ENCODE data around the gene TMEM179. TPM values are rescaled to one million over a fixed set of nuclear protein-coding genes. Genes with fewer than 3 reads are reported as not detected.
A peak's percentile ranks its signal among the peaks of the same experiment; 100 is the strongest.

TMEM179 gene
- total RNA-seq, 1 donor from 2014 or later: not detected

DNA sequence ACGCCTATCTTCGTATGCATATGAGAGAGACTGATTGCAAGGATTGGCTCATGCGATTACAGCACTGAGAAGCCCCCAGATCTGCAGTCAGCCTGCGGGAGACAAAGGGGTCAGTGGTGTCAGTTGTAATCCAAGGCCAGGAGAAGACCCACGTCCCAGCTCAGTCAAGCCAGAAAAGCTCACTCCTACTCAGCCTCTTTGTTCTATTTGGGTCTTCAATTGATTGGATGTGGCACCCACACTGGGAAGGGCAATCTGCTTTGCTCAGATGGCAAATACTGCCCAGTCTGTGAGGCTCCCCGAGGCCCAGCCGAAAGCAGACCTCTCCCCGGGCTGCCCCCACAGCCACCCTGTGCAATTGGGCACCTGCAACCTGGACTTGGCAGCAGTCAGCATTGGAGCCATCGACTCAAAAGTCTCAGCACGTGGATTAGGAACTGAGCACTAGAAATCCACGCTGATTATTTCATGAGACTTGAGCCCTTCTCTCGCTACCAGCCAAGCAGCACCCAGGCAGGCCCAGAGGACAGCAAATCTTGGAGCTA lies 39.6 kb upstream of the TMEM179 start:
- peaks cover 5% of the 10 kb centered on the region for H3K4me1 ChIP-seq
- peaks cover 12% of the 10 kb centered on the region for H3K27me3 ChIP-seq (ENCODE audit: low read depth)
- H3K9me3 ChIP-seq: no peaks in the 10 kb centered on the region
- intact Hi-C loops (cut with DNase I): no loop called here
- no peaks in the 10 kb centered on the region for H3K36me3 ChIP-seq
- TF ChIP-seq, protein P1, sequence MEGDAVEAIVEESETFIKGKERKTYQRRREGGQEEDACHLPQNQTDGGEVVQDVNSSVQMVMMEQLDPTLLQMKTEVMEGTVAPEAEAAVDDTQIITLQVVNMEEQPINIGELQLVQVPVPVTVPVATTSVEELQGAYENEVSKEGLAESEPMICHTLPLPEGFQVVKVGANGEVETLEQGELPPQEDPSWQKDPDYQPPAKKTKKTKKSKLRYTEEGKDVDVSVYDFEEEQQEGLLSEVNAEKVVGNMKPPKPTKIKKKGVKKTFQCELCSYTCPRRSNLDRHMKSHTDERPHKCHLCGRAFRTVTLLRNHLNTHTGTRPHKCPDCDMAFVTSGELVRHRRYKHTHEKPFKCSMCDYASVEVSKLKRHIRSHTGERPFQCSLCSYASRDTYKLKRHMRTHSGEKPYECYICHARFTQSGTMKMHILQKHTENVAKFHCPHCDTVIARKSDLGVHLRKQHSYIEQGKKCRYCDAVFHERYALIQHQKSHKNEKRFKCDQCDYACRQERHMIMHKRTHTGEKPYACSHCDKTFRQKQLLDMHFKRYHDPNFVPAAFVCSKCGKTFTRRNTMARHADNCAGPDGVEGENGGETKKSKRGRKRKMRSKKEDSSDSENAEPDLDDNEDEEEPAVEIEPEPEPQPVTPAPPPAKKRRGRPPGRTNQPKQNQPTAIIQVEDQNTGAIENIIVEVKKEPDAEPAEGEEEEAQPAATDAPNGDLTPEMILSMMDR (IDR thresholded peaks at IDR 0.05): no peak
- H3K27ac ChIP-seq: no peak overlapping the region
- H3K4me3 ChIP-seq: no peak overlapping the region
- ATAC-seq: no peak
- no peak for DNase-seq

DNA sequence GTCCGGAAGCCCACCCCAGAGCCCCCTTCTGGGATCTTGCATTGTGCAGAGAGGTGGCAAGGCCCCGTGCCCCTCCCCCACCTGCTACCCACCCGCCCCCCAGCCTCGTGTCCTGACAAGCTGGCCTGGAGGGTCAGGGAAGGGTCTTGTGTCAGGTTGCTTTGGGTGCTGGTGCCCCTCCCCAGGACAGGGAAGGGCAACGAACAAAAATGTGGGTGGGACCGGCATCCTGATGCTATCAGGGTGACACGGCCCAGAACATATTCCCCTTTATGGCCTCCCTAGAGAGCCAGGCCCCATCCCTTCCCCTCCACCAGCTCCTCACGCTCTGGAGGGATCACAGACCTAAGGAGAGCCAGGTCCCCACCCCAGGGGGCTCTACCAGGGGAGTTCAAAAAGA lies 38.7 kb upstream of the TMEM179 start:
- intact Hi-C loops (cut with DNase I): no loop called here
- no peak for DNase-seq

DNA sequence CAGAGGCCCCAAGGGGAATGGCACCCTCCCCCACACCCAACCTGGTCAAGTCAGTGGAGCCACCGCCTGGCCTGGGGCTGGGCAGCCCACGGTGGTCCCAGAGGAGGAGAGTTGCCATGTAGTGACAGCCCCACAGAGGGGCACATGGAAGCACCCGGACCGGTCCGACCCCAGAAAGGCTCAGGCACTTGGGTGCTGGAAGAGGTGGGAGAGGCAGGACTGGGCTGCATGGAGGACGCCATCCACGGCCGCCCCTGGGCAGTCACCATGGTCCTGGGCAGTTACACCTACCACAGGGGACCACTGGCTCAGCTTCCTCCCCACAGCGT lies 37.9 kb upstream of the TMEM179 start:
- H3K4me1 ChIP-seq: peaks cover 5% of the 10 kb centered on the region
- TF ChIP-seq, protein P1 (IDR thresholded peaks at IDR 0.05): no peak
- H3K27ac ChIP-seq: no peak overlapping the region
- H3K36me3 ChIP-seq: no peaks in the 10 kb centered on the region
- H3K9me3 ChIP-seq: no peaks in the 10 kb centered on the region
- H3K4me3 ChIP-seq: no peak overlapping the region
- H3K27me3 ChIP-seq (ENCODE audit: low read depth): peaks cover 18% of the 10 kb centered on the region
- ATAC-seq (no peak), DNase-seq (no peak)
- intact Hi-C loops (cut with DNase I): no loop called here

More for the DNA sequence above, 38.7 kb upstream of the TMEM179 start:
- no peaks in the 10 kb centered on the region for H3K36me3 ChIP-seq
- TF ChIP-seq, protein P1 (IDR thresholded peaks at IDR 0.05): no peak
- peaks cover 5% of the 10 kb centered on the region for H3K4me1 ChIP-seq
- peaks cover 18% of the 10 kb centered on the region for H3K27me3 ChIP-seq (ENCODE audit: low read depth)
- no peaks in the 10 kb centered on the region for H3K9me3 ChIP-seq
- no peak overlapping the region for H3K27ac ChIP-seq
- ATAC-seq: no peak
- no peak overlapping the region for H3K4me3 ChIP-seq

DNA sequence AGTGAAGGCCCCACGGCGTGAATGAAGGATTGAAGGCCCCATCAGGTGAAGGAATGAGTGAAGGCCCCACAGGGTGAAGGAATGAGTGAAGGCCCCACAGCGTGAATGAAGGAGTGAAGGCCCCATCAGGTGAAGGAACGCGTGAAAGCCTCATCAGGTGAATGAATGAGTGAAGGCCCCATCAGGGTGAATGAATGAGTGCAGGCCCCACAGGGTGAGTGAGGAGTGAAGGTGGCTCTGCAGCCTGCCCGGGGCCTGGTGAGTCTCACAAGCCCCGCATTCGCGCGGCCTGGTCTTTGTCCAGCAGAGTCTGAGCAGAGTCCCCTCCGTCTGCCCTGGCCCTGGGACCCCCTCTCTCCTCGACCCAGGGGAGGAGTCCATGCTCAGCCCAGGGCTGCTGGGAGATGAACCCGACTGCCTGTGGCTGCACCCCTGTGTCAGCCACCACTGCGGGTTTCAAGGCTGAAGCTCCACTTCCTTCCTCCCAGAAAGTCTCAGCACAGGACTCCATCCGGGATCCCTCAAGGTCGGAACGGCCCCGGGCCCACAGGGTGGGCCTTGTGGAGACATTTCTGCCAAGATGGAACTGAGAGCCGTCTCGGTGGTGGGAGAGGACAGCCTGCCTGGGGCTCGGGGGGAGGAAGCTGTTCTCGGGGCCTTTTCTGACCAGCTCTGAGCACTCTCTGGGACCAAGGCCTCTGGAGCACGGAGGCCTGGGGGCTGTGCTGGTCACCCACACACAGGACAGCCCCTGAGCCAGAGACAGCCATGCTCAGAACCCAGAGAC lies 37.4 kb upstream of the TMEM179 start:
- Histone ChIP-seq H3K4me1 (peaks cover 5% of the 10 kb centered on the region), H3K4me3 (no peak overlapping the region), H3K27ac (no peak overlapping the region), H3K27me3 (ENCODE audit: low read depth) (peaks cover 19% of the 10 kb centered on the region), H3K36me3 (no peaks in the 10 kb centered on the region), H3K9me3 (no peaks in the 10 kb centered on the region)
- TF ChIP-seq, protein P1 (IDR thresholded peaks at IDR 0.05): no peak
- DNase-seq (no peak), ATAC-seq (no peak)
- intact Hi-C loops (cut with DNase I): no loop called here

DNA sequence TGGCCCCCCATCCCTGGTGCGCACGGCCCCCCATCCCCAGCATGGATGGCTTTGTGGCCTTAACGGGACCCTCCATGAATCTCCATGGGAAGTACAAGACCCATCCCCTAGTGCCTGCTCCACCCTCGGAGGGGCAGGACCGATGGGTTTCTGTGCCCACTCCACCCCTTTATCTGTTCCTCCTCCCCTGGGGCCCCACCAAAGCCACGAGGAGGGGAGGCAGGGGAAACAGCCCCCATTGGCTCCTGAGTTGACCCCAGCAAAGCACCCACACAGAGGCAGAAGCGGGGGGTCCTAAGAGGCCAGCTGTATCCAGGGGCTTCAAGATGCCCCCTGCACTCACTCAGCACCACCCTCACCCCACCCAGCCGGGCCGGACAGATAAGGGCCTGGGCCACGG lies 36.1 kb upstream of the TMEM179 start:
- no peak for DNase-seq
- Histone ChIP-seq H3K4me1 (peaks cover 5% of the 10 kb centered on the region), H3K27ac (no peak overlapping the region), H3K27me3 (ENCODE audit: low read depth) (peaks cover 22% of the 10 kb centered on the region), H3K4me3 (no peak overlapping the region), H3K36me3 (no peaks in the 10 kb centered on the region), H3K9me3 (no peaks in the 10 kb centered on the region)
- TF ChIP-seq, protein P1 (IDR thresholded peaks at IDR 0.05): no peak
- intact Hi-C loops (cut with DNase I): no loop called here
- ATAC-seq: peak in 1 of 2 donors; percentile 9

All from lower lobe of right lung (tissue), 2 donors.